A549 (cell line): Measurements from ENCODE around the gene HSD17B13. TPM values are rescaled to one million over a fixed set of nuclear protein-coding genes. Genes with fewer than 3 reads are reported as not detected.

Experiments
- ATAC-seq, 2 experiments: fragments of 200-7000 bp in 1 of 2; fragments of >200 bp in 1 of 2; cut with Nextera tagmentation in 1 of 2; cut with Tn5 transposase in 1 of 2; 3 replicates each; pipeline versions ENCODE4 v1.8.0 to v1.9.1; 2018 to 2020; ENCODE audit warnings: mild to moderate bottlenecking in 1 of 2, moderate library complexity in 1 of 2
- CTCF ChIA-PET: fragments of 300-600 bp; sonication (Branson Sonifier 250); formaldehyde crosslinking; extraction: SDS; loops from one replicate; lab custom pipeline; 2021; ENCODE audit warnings: antibody characterized with exemption, inconsistent platforms; lab: Yijun Ruan, JAX
- POLR2A ChIA-PET: fragments of 350-600 bp; formaldehyde crosslinking; extraction: SDS; loops from one replicate; lab custom pipeline; 2021; ENCODE audit warnings: antibody characterized with exemption, inconsistent platforms; lab: Yijun Ruan, JAX
- DNase-seq, 2 experiments: peaks; one replicate each; pipeline versions ENCODE4 v3.0.0 to v3.0.0-alpha.2; 2011 to 2016; ENCODE audit warnings: low read depth in 1 of 2, low spot score in 1 of 2
- FAIRE-seq: peaks from 2 replicates; lab custom pipeline; 2011; peaks lifted over from hg19 to GRCh38; lab: Jason Lieb, UNC
- H3K27ac ChIP-seq, 2 experiments: fragments of >200 bp; sonication (Bioruptor Twin); formaldehyde crosslinking; 3 replicates each; pipeline ENCODE4 v1.5.1; 2016 to 2017
- H3K4me1 ChIP-seq: fragments of >200 bp; sonication (Bioruptor Twin); formaldehyde crosslinking; 3 replicates; pipeline ENCODE4 v1.6.1; 2016
- H3K4me2 ChIP-seq: fragments of >200 bp; sonication (Bioruptor Twin); formaldehyde crosslinking; 3 replicates; pipeline ENCODE4 v1.6.1; 2016
- H3K4me3 ChIP-seq: fragments of >200 bp; sonication (Bioruptor Twin); formaldehyde crosslinking; 3 replicates; pipeline ENCODE4 v1.5.1; 2016
- H3K9me3 ChIP-seq: fragments of >200 bp; sonication (Bioruptor Twin); formaldehyde crosslinking; 3 replicates; pipeline ENCODE4 v1.6.1; 2016
- CBX8 ChIP-seq: fragments of 200-600 bp; sonication (generic); IDR thresholded peaks from 2 replicates; pipeline ENCODE4 v1.6.1; 2016
- CHD2 ChIP-seq: fragments of 150-350 bp; IDR thresholded peaks from 2 replicates; pipeline ENCODE4 v1.6.1; 2014; ENCODE audit warnings: low read length; ENCODE audit not compliant: partially characterized antibody
- FOSL2 ChIP-seq, 2 experiments: fragments of 450-650 bp in 1 of 2; fragments of >200 bp in 1 of 2; sonication (Bioruptor Twin) in 1 of 2; formaldehyde crosslinking; IDR thresholded peaks; 2 replicates each; pipeline versions ENCODE4 v1.5.0 to v1.6.1; 2016 to 2020; ENCODE audit warnings: mild to moderate bottlenecking in 1 of 2, moderate library complexity in 1 of 2
- HDAC2 ChIP-seq: fragments of 200-600 bp; sonication (generic); IDR thresholded peaks from 2 replicates; pipeline ENCODE4 v1.6.1; 2016
- HES2 ChIP-seq: fragments of >200 bp; sonication (Bioruptor Twin); formaldehyde crosslinking; IDR thresholded peaks from 2 replicates; pipeline ENCODE4 v1.6.1; 2016
- HEYL ChIP-seq: fragments of 250-450 bp; sonication (Bioruptor Pico); IDR thresholded peaks from 2 replicates; pipeline ENCODE4 v1.8.0; 2021; ENCODE audit warnings: mild to moderate bottlenecking, moderate library complexity
- HMGXB4 ChIP-seq: fragments of 250-450 bp; sonication (Bioruptor Pico); IDR thresholded peaks from 2 replicates; pipeline ENCODE4 v1.5.0; 2021; ENCODE audit warnings: mild to moderate bottlenecking, moderate library complexity, borderline replicate concordance
- HOXA7 ChIP-seq: fragments of 250-450 bp; sonication (Bioruptor Pico); IDR thresholded peaks from 2 replicates; pipeline ENCODE4 v1.5.0; 2020; ENCODE audit warnings: mild to moderate bottlenecking, moderate library complexity
- KDM1A ChIP-seq: fragments of 200-600 bp; sonication (generic); IDR thresholded peaks from 2 replicates; pipeline ENCODE4 v1.6.1; 2016; ENCODE audit warnings: low read depth, mild to moderate bottlenecking
- KDM5A ChIP-seq: fragments of 200-600 bp; sonication (generic); IDR thresholded peaks from 2 replicates; pipeline ENCODE4 v1.6.1; 2016; ENCODE audit warnings: antibody characterized with exemption, mild to moderate bottlenecking
- MAX ChIP-seq: IDR thresholded peaks from 2 replicates; pipeline ENCODE4 v1.6.1; 2012
- NR3C1 ChIP-seq: fragments of >200 bp; sonication (Bioruptor Twin); formaldehyde crosslinking; IDR thresholded peaks from 3 replicates; pipeline ENCODE4 v1.6.1; 2017
- PHF8 ChIP-seq: fragments of 200-600 bp; sonication (generic); IDR thresholded peaks from 2 replicates; pipeline ENCODE4 v1.6.1; 2016; ENCODE audit warnings: low read depth, mild to moderate bottlenecking, antibody characterized with exemption, moderate library complexity, borderline replicate concordance
- POLR2A ChIP-seq: IDR thresholded peaks from 2 replicates; pipeline ENCODE4 v1.6.1; 2012; ENCODE audit warnings: mild to moderate bottlenecking, low read length
- POLR2AphosphoS2 ChIP-seq: conservative IDR thresholded peaks from 2 replicates; pipeline ENCODE4 v1.6.1; 2012; ENCODE audit warnings: low read length, improper control_type of control experiment, inconsistent platforms
- RAD21 ChIP-seq, 2 experiments: fragments of >200 bp in 1 of 2; sonication (Bioruptor Twin) in 1 of 2; formaldehyde crosslinking in 1 of 2; IDR thresholded peaks in 1 of 2; conservative IDR thresholded peaks in 1 of 2; 2 replicates in 1 of 2; 3 replicates in 1 of 2; pipeline ENCODE4 v1.6.1; 2012 to 2018; ENCODE audit warnings: inconsistent platforms in 1 of 2
- RARB ChIP-seq: fragments of 250-450 bp; sonication (Bioruptor Pico); IDR thresholded peaks from 2 replicates; pipeline ENCODE4 v1.8.0; 2021; ENCODE audit warnings: mild to moderate bottlenecking, moderate library complexity
- REST ChIP-seq: fragments of 200-600 bp; sonication (generic); IDR thresholded peaks from 2 replicates; pipeline ENCODE4 v1.6.1; 2016; ENCODE audit warnings: antibody characterized with exemption, mild to moderate bottlenecking, moderate library complexity
- SMC3 ChIP-seq: fragments of >200 bp; sonication (Bioruptor Twin); formaldehyde crosslinking; IDR thresholded peaks from 3 replicates; pipeline ENCODE4 v1.6.1; 2018; ENCODE audit warnings: inconsistent platforms
- SREBF2 ChIP-seq: fragments of 450-650 bp; IDR thresholded peaks from 2 replicates; pipeline ENCODE4 v1.6.1; 2014; ENCODE audit warnings: mild to moderate bottlenecking, moderate library complexity
- ZC3H11A ChIP-seq: fragments of 450-650 bp; IDR thresholded peaks from 2 replicates; pipeline ENCODE4 v1.6.1; 2014; ENCODE audit warnings: antibody characterized with exemption, mild to moderate bottlenecking
- ZFP36 ChIP-seq: fragments of 450-650 bp; IDR thresholded peaks from 2 replicates; pipeline ENCODE4 v1.6.1; 2014; ENCODE audit warnings: borderline replicate concordance; ENCODE audit not compliant: partially characterized antibody
- ZNF302 ChIP-seq: fragments of 250-450 bp; sonication (Bioruptor Pico); IDR thresholded peaks from 2 replicates; pipeline ENCODE4 v1.9.0; 2021; ENCODE audit warnings: inconsistent platforms, mild to moderate bottlenecking, moderate library complexity
- ZSCAN20 ChIP-seq: fragments of 250-450 bp; sonication (Bioruptor Pico); IDR thresholded peaks from 2 replicates; pipeline ENCODE4 v1.8.0; 2022; ENCODE audit warnings: mild to moderate bottlenecking, moderate library complexity
- WGBS: methylation state at CpG from one replicate; pipeline ENCODE4 v1.1.6; 2017; ENCODE audit errors: missing lambda C conversion rate; 5-methylcytosine and 5-hydroxymethylcytosine counted together
- polyA plus RNA-seq, 4 experiments: library from polyadenylated mRNA; depleted of rRNA in 3 of 4; stranded (reverse); fragments of >200 nt; fragmentation: RNase III in 1 of 4; extraction: RNeasy Plus Mini Kit Qiagen cat#74134 plus additional on column Dnase treatment in 1 of 4; gene quantifications; 2 replicates in 3 of 4; 3 replicates in 1 of 4; pipeline ENCODE4 v1.2.3, GENCODE V29; 2011 to 2017

Gene HSD17B13
- polyA plus RNA-seq, 2 of the 4 experiments (the other 2 are of a cell fraction): 0.08 to 0.30 TPM

GRCh38 chr4:87306056-87306455 lies 16.6 kb downstream of the HSD17B13 start (continued):
- TF ChIP-seq REST (no peak), HMGXB4 (CRISPR knock-in tag) (no peak), HEYL (CRISPR knock-in tag) (no peak), PHF8 (no peak), KDM1A (no peak), HDAC2 (no peak), SMC3 (no peak)

- H3K4me2 ChIP-seq: peak overlapping the region; percentile 62
- H3K4me3 ChIP-seq: no peak overlapping the region
- H3K9me3 ChIP-seq: no peaks in the 10 kb centered on the region
- 69% methylated on average over 7 of the region's 7 CpGs for WGBS
- H3K4me1 ChIP-seq: peaks cover 10% of the 10 kb centered on the region; the same call in 2 of the 3 replicates
- no peak for TF ChIP-seq MAX
- TF ChIP-seq CHD2: no peak
- no peak for TF ChIP-seq HES2
- TF ChIP-seq CBX8: no peak
- TF ChIP-seq NR3C1: no peak
- no peak for TF ChIP-seq ZSCAN20 (CRISPR knock-in tag)
- TF ChIP-seq ZC3H11A: no peak
- TF ChIP-seq REST: no peak
- no peak for TF ChIP-seq KDM5A
- no peak for TF ChIP-seq ZNF302
- no peak for TF ChIP-seq RAD21 (conservative IDR thresholded peaks at IDR 0.05 in 1 of 2, IDR thresholded peaks at IDR 0.05 in 1 of 2)
- TF ChIP-seq ZFP36: no peak
- TF ChIP-seq HDAC2: no peak
- TF ChIP-seq POLR2AphosphoS2: no peak
- no peak for TF ChIP-seq RARB (CRISPR knock-in tag)
- no peak for TF ChIP-seq POLR2A
- no peak for TF ChIP-seq KDM1A
- no peak for TF ChIP-seq SREBF2
- no peak for TF ChIP-seq FOSL2 (IDR thresholded peaks at IDR 0.05)
- TF ChIP-seq FOSL2 (CRISPR knock-in tag; IDR thresholded peaks at IDR 0.05): no peak
- no peak for TF ChIP-seq HOXA7 (CRISPR knock-in tag)
- CTCF ChIA-PET: no interaction called here
- H3K27ac ChIP-seq: no peak overlapping the region
- POLR2A ChIA-PET: no interaction called here
- DNase-seq: no peak
- FAIRE-seq: no peak
- no peak for ATAC-seq
Measured at GRCh38 chr4:87305562-87305961, 17.1 kb downstream of the HSD17B13 start.
